IPS DF 19.7 (cell line): ENCODE results near the gene CCDC124.

ENCODE experiments used
- DNase-seq: peaks from one replicate; pipeline ENCODE4 v3.0.0-alpha.2; 2013; ENCODE audit warnings: low read depth, low spot score

CCDC124 gene

GRCh38 chr19:17933414-17934129, 757 bp downstream of the CCDC124 start:
- no peak for DNase-seq

GRCh38 chr19:17936379-17936778, 3.6 kb downstream of the CCDC124 start:
- DNase-seq, result no peak

- no peak for DNase-seq
These were observed 4.6 kb downstream of the CCDC124 start for GRCh38 chr19:17937371-17937900.

GRCh38 chr19:17938092-17938845, 5.5 kb downstream of the CCDC124 start:
- DNase-seq, result no peak

GRCh38 chr19:17942181-17942580, 9.4 kb downstream of the CCDC124 start:
- no peak for DNase-seq

- DNase-seq, result no peak
These were observed 9.9 kb downstream of the CCDC124 start for GRCh38 chr19:17942582-17943273.

GRCh38 chr19:17943274-17944221, 10.7 kb downstream of the CCDC124 start:
- DNase-seq, result no peak

- DNase-seq, result no peak
These were observed 11.5 kb downstream of the CCDC124 start for GRCh38 chr19:17944301-17944700.

GRCh38 chr19:17946965-17947784, 14.4 kb downstream of the CCDC124 start:
- no peak for DNase-seq

GRCh38 chr19:17947815-17948513, 15.1 kb downstream of the CCDC124 start:
- no peak for DNase-seq

GRCh38 chr19:17948514-17948900, 15.7 kb downstream of the CCDC124 start:
- no peak for DNase-seq

GRCh38 chr19:17948931-17949930, 16.4 kb downstream of the CCDC124 start:
- DNase-seq, result no peak

- no peak for DNase-seq
These were observed 17.1 kb downstream of the CCDC124 start for GRCh38 chr19:17949956-17950309.

- DNase-seq, result no peak
These were observed 17.7 kb downstream of the CCDC124 start for GRCh38 chr19:17950310-17951156.

GRCh38 chr19:17951157-17951989, 18.6 kb downstream of the CCDC124 start:
- DNase-seq, result no peak
